ENCODE data around the gene CDA. TPM values are rescaled to one million over a fixed set of nuclear protein-coding genes. Genes with fewer than 3 reads are reported as not detected.

The CDA gene
- total RNA-seq, 1 donor from 2014 or later = not detected

DNA sequence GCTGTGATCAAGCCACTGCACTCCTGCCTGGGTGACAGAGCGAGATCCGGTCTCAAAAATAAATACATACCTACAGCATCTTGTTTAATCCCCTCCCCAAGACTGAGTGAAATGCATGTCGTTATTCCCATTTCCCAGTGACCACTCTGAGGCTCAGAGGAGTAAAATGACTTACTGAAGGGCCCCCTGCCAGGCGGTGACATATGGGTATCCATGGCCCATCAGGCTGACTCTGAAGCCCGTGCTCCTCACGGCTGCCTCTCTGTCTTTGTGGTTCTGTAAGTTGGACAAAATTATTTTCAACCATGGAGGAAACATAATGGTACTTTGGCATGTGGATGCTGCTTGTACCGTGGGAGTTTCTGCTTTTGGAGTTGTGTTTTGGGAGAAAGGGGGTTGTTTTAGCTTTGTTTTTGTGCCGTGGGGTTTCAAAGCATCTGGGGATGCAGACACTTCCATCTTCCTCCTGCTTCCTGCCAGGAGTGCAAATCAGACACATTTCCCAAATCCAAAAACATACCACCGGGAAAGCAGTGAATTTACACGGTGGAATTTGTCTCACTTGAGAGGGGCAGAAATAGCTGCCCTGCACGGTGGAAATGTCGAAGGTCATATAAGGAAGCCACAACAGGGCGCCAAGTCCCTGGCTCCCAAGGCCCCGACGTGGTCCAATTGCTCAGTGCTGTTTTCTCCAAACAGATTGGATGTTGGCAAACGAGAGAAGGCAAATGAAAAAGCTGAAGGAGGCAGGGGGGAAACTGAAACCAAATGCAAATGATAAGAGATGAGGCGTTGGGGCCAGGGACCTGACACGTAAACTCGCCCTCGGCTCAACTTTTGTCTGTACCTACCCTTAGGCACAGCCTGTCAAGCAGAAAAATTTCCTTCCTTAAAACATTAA, 27.3 kb downstream of the CDA start:
- H3K27me3 Mint-ChIP-seq (ENCODE audit: low read depth, unreplicated experiment) = peaks cover 17% of the 10 kb centered on the region
- H3K4me3 ChIP-seq (ENCODE audit: insufficient read depth, low read depth, low read length) = no peak overlapping the region
- H3K4me3 Mint-ChIP-seq (ENCODE audit: unreplicated experiment) = no peak overlapping the region
- no peaks in the 10 kb centered on the region for H3K9me3 ChIP-seq (ENCODE audit: insufficient read depth, low read depth, low read length)
- FAIRE-seq (no peak), DNase-seq (ENCODE audit: low read depth) (no peak)
- H3K27ac ChIP-seq (ENCODE audit: low read depth, low read length) = no peak overlapping the region
- no peak overlapping the region for H3K9ac ChIP-seq (ENCODE audit: low read length)
- no peak overlapping the region for H3K27ac Mint-ChIP-seq (ENCODE audit: unreplicated experiment)
- H4K20me1 ChIP-seq (ENCODE audit: insufficient read depth, low read length) = no peaks in the 10 kb centered on the region
- peak overlapping the region; percentile 48 for H2AFZ ChIP-seq (ENCODE audit: low read depth, low read length)
- no peaks in the 10 kb centered on the region for H3K36me3 ChIP-seq (ENCODE audit: insufficient read depth, low read length)
- peaks cover 16% of the 10 kb centered on the region for H3K4me1 ChIP-seq (ENCODE audit: insufficient read depth, low read length)
- no peaks in the 10 kb centered on the region for H3K36me3 Mint-ChIP-seq (ENCODE audit: low read depth, unreplicated experiment)
- H3K79me2 ChIP-seq (ENCODE audit: insufficient read depth, low read length) = no peaks in the 10 kb centered on the region
- peaks cover 8% of the 10 kb centered on the region for H3K4me1 Mint-ChIP-seq (ENCODE audit: low read depth, unreplicated experiment)
- H3K27me3 ChIP-seq (ENCODE audit: insufficient read depth, low read length) = no peaks in the 10 kb centered on the region
- TF ChIP-seq, protein P1, sequence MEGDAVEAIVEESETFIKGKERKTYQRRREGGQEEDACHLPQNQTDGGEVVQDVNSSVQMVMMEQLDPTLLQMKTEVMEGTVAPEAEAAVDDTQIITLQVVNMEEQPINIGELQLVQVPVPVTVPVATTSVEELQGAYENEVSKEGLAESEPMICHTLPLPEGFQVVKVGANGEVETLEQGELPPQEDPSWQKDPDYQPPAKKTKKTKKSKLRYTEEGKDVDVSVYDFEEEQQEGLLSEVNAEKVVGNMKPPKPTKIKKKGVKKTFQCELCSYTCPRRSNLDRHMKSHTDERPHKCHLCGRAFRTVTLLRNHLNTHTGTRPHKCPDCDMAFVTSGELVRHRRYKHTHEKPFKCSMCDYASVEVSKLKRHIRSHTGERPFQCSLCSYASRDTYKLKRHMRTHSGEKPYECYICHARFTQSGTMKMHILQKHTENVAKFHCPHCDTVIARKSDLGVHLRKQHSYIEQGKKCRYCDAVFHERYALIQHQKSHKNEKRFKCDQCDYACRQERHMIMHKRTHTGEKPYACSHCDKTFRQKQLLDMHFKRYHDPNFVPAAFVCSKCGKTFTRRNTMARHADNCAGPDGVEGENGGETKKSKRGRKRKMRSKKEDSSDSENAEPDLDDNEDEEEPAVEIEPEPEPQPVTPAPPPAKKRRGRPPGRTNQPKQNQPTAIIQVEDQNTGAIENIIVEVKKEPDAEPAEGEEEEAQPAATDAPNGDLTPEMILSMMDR (IDR thresholded peaks at IDR 0.05; ENCODE audit: insufficient read depth, low read depth, low read length) = no peak
- no peak for TF ChIP-seq EZH2 (IDR thresholded peaks at IDR 0.05; ENCODE audit: insufficient read depth, low read length)
- peak overlapping the region; percentile 13 for H3K4me2 ChIP-seq (ENCODE audit: low read length)
- H3K9me3 Mint-ChIP-seq (ENCODE audit: unreplicated experiment) = no peaks in the 10 kb centered on the region

DNA sequence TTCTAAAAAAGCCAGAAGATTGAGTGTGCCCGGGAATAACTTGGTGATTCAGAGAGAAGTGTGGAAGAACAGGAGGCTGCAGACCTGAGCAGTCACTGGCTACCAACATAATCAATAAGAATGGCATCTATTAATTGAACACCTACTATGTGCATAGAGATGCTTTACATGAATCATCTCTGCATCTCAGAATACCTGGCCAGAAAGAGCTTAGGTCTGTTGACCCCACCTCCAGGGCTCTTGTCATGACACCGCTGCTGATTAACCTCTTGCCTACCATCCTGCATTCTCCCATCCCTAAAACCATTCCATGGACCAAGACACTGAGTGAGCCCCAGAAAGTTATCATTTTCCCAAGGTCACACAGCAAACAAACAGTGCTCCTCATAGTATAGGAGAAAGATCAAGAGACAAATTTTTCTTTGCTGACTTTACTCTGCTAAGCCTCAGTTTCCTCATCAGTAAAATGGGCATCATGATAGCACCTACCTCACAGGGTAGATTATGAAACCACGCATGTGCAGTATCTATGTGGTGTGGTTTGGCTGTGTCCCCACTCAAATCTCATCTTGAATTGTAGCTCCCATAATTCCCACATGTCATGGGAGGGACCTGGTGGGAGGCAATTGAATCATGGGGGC, 28.1 kb downstream of the CDA start:
- H3K4me2 ChIP-seq (ENCODE audit: low read length) = peak overlapping the region; percentile 13

More for the DNA sequence above, 28.1 kb downstream of the CDA start:
- Histone ChIP-seq H3K4me1 (ENCODE audit: insufficient read depth, low read length) (peaks cover 16% of the 10 kb centered on the region), H3K27ac (ENCODE audit: low read depth, low read length) (no peak overlapping the region), H3K36me3 (ENCODE audit: insufficient read depth, low read length) (no peaks in the 10 kb centered on the region), H3K9me3 (ENCODE audit: insufficient read depth, low read depth, low read length) (no peaks in the 10 kb centered on the region), H3K4me3 (ENCODE audit: insufficient read depth, low read depth, low read length) (no peak overlapping the region), H3K27me3 (ENCODE audit: insufficient read depth, low read length) (no peaks in the 10 kb centered on the region), H4K20me1 (ENCODE audit: insufficient read depth, low read length) (no peaks in the 10 kb centered on the region), H3K79me2 (ENCODE audit: insufficient read depth, low read length) (no peaks in the 10 kb centered on the region), H2AFZ (ENCODE audit: low read depth, low read length) (no peak overlapping the region), H3K9ac (ENCODE audit: low read length) (no peak overlapping the region)
- peaks cover 8% of the 10 kb centered on the region for H3K4me1 Mint-ChIP-seq (ENCODE audit: low read depth, unreplicated experiment)
- TF ChIP-seq EZH2 (IDR thresholded peaks at IDR 0.05; ENCODE audit: insufficient read depth, low read length) = no peak
- TF ChIP-seq, protein P1 (IDR thresholded peaks at IDR 0.05; ENCODE audit: insufficient read depth, low read depth, low read length) = no peak
- no peak for FAIRE-seq
- H3K9me3 Mint-ChIP-seq (ENCODE audit: unreplicated experiment) = no peaks in the 10 kb centered on the region
- H3K4me3 Mint-ChIP-seq (ENCODE audit: unreplicated experiment) = no peak overlapping the region
- H3K27me3 Mint-ChIP-seq (ENCODE audit: low read depth, unreplicated experiment) = peaks cover 17% of the 10 kb centered on the region
- no peak for DNase-seq (ENCODE audit: low read depth)
- H3K27ac Mint-ChIP-seq (ENCODE audit: unreplicated experiment) = no peak overlapping the region
- no peaks in the 10 kb centered on the region for H3K36me3 Mint-ChIP-seq (ENCODE audit: low read depth, unreplicated experiment)
